GM23248 (cell line): ENCODE measurements around the gene UVRAG. TPM values are rescaled to one million over a fixed set of nuclear protein-coding genes. Genes with fewer than 3 reads are reported as not detected.
A peak's percentile ranks its signal among the peaks of the same experiment; 100 is the strongest.

Experiments used
- DNase-seq: peaks from one replicate; pipeline ENCODE4 v3.0.0-alpha.2; 2015
- H2AFZ ChIP-seq: fragments of 200-600 bp; sonication (generic); 2 replicates; pipeline ENCODE4 v1.6.1; 2016; ENCODE audit warnings: antibody characterized with exemption
- H3F3A ChIP-seq: fragments of 200-600 bp; sonication (generic); 2 replicates; pipeline ENCODE4 v1.6.1; 2016; ENCODE audit warnings: mild to moderate bottlenecking, antibody characterized with exemption, mixed run types; ENCODE audit not compliant: insufficient read depth
- H3K27ac ChIP-seq: fragments of 200-600 bp; sonication (generic); 2 replicates; pipeline ENCODE4 v1.5.1; 2016; ENCODE audit warnings: mild to moderate bottlenecking
- H3K27me3 ChIP-seq: fragments of 200-600 bp; sonication (generic); replicated peaks from 2 replicates; pipeline ENCODE4 v1.6.1; 2016; ENCODE audit warnings: mild to moderate bottlenecking; ENCODE audit not compliant: insufficient read depth
- H3K36me3 ChIP-seq: fragments of 200-600 bp; sonication (generic); 2 replicates; pipeline ENCODE4 v1.6.1; 2016; ENCODE audit warnings: low read depth, mild to moderate bottlenecking
- H3K4me1 ChIP-seq: fragments of 200-600 bp; sonication (generic); 2 replicates; pipeline ENCODE4 v1.6.1; 2016; ENCODE audit warnings: mild to moderate bottlenecking; ENCODE audit not compliant: insufficient read depth
- H3K4me2 ChIP-seq: fragments of 200-600 bp; sonication (generic); one replicate; pipeline ENCODE4 v1.6.1; 2016; ENCODE audit warnings: mild to moderate bottlenecking; ENCODE audit not compliant: unreplicated experiment
- H3K4me3 ChIP-seq: fragments of 200-600 bp; sonication (generic); 2 replicates; pipeline ENCODE4 v1.5.1; 2016; ENCODE audit warnings: mild to moderate bottlenecking
- H3K79me2 ChIP-seq: fragments of 200-600 bp; sonication (generic); 2 replicates; pipeline ENCODE4 v1.6.1; 2016; ENCODE audit warnings: mild to moderate bottlenecking; ENCODE audit not compliant: insufficient read depth
- H3K9ac ChIP-seq: fragments of 200-600 bp; sonication (generic); 2 replicates; pipeline ENCODE4 v1.6.1; 2016; ENCODE audit warnings: mild to moderate bottlenecking
- H3K9me2 ChIP-seq: fragments of 200-600 bp; sonication (generic); 2 replicates; pipeline ENCODE4 v1.6.1; 2016; ENCODE audit warnings: mixed run types, mild to moderate bottlenecking, moderate library complexity; ENCODE audit not compliant: insufficient read depth
- H3K9me3 ChIP-seq: fragments of 200-600 bp; sonication (generic); one replicate; pipeline ENCODE4 v1.6.1; 2017; ENCODE audit warnings: low read depth
- H4K20me1 ChIP-seq: fragments of 200-600 bp; sonication (generic); 2 replicates; pipeline ENCODE4 v1.6.0; 2016; ENCODE audit not compliant: insufficient read depth
- EZH2 ChIP-seq: fragments of 200-600 bp; sonication (generic); IDR thresholded peaks from 2 replicates; pipeline ENCODE4 v1.6.1; 2018; ENCODE audit warnings: antibody characterized with exemption, mild to moderate bottlenecking; ENCODE audit not compliant: insufficient read depth, poor library complexity, severe bottlenecking
- EZH2phosphoT487 ChIP-seq: fragments of 200-600 bp; sonication (generic); IDR thresholded peaks from 2 replicates; pipeline ENCODE4 v1.6.1; 2018; ENCODE audit warnings: antibody characterized with exemption, moderate library complexity, mild to moderate bottlenecking, low read depth; ENCODE audit not compliant: insufficient read depth
- WGBS, 2 experiments: methylation state at CpG; one replicate each; pipeline ENCODE4 v1.1.6; 2015 to 2017; ENCODE audit warnings: low lambda C conversion rate in 2 of 2, low coverage in 1 of 2; ENCODE audit errors: missing lambda C conversion rate in 2 of 2; 5-methylcytosine and 5-hydroxymethylcytosine counted together
- in situ Hi-C: fragments of 300-500 bp; cut with MboI; formaldehyde crosslinking; loops from 2 replicates; pipeline ENCODE4 v1.15.0; 2020
- polyA plus RNA-seq: library from polyadenylated mRNA; unstranded; fragments of >200 nt; fragmentation: Nextera tagmentation; extraction: Ambion mirVana; gene quantifications from 2 replicates; pipeline ENCODE4 v1.2.1, GENCODE V29; 2016
- total RNA-seq: library from RNA; depleted of rRNA; stranded (reverse); fragments of >200 nt; shearing (Covaris generic); gene quantifications from 2 replicates; pipeline ENCODE4 v1.2.3, GENCODE V29; 2014; rRNA removed

The UVRAG gene
- 9.9 and 46.3 TPM in 2 replicates for total RNA-seq
- polyA plus RNA-seq, result 11.0 TPM in 2 replicates

DNA sequence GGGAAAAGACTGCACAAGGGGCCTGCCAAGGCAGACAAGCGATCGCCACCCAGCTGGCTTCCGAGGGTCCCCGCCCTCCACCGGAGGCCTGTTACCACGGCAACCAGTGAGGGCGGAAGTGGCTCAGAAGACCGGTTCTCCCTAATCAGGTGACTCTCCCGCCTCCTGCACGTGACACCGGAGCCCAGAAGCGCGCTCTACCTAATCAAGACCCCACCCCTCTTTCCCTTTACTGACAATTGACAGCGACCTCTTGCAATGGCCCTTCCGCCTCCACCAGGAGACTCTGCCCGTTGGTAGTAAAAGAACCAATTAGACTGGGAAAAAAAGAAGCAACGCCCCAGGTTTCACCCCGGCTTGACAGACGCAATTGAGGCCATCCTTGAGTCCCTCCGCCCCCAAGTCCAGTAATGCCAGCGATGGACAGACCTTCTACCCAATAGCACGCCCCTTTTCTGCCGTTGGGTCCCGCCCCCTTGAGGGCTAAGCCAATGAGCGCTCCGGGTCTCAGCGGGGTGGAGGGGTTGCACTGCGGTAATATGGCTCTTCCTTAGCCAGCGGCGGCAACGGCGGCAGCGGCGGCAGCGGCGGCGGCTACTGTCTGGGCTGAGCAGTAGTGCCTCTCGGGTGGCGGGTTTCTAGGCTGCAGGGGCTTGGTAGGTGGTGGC lies at the start of gene UVRAG:
Gene UVRAG (plus strand): TSS at position 534 of the 668 bp plus-strand sequence. CDS start 198 bp downstream, outside the sequence.
- Histone ChIP-seq H3K27ac (peak within 1 kb of the TSS; percentile 67), H3K4me3 (peak within 1 kb of the TSS; percentile 93), H3K9me2 (no peaks in the 10 kb centered on the region), H3K9me3 (no peaks in the 10 kb centered on the region), H4K20me1 (no peaks in the 10 kb centered on the region), H3K79me2 (peaks cover 45% of the 10 kb centered on the region), H3K4me2 (peak within 1 kb of the TSS; percentile 97), H2AFZ (peak within 1 kb of the TSS; percentile 84), H3F3A (0 out of 2 replicates have a peak, but pooled peaks cover 10% of the 10 kb centered on the region), H3K4me1 (peaks cover 20% of the 10 kb centered on the region), H3K9ac (peak within 1 kb of the TSS; percentile 90), H3K27me3 (no peaks in the 10 kb centered on the region), H3K36me3 (no peaks in the 10 kb centered on the region)
- 0 to 1% methylated on average over 35 to 39 of the region's 39 CpGs for WGBS, 2 experiments
- TF ChIP-seq EZH2phosphoT487, result no peak
- in situ Hi-C loops, result no loop called here
- DNase-seq, result peak; percentile 99

DNA sequence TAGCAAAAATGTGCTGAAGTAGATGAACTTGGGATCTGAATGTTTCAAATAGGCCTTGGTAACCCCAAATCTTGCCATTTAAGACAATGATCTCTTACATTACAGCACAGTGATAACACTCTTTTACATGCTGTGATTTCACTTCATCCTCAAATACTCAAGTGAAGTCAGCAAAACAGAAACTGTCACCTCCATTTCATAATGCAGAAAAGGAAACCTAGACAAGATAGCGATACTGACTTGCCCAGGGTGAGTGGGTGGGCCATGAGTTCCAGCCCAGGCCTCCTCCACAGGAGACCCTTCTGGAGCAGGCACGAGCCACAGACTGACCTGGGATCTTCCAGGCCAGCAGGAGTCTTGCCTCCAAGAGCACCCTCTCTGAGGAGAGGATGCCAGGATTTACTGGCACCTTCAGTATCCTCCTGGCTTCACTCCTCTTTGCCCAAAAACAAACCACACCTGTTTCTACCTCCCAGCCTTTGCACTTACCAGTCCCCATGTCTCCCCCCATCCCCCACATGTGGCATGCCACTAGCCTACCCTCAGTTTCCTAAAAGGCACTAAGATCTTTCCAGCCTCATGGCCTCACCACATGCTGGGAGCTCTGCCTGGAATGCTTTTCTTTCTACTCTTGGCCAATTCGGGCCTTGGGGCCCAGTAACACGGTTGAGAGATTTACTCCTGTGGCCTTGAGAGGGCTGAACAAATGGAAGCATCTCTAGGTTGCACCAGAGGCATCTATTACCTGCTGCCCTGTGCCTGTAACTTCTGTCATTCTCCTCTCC lies 48.4 kb upstream of the UVRAG start:
- Histone ChIP-seq H3K27ac (no peak overlapping the region), H3K4me3 (no peak overlapping the region), H3K4me1 (peaks cover 23% of the 10 kb centered on the region), H3K9ac (no peak overlapping the region), H3K9me2 (no peaks in the 10 kb centered on the region), H3K4me2 (no peak overlapping the region), H3K79me2 (no peaks in the 10 kb centered on the region), H3F3A (peaks cover 21% of the 10 kb centered on the region), H3K36me3 (no peaks in the 10 kb centered on the region), H4K20me1 (no peaks in the 10 kb centered on the region), H3K9me3 (no peaks in the 10 kb centered on the region), H3K27me3 (no peaks in the 10 kb centered on the region), H2AFZ (no peak overlapping the region)
- WGBS, 2 experiments, result 72 to 74% methylated on average over 4 of the region's 4 CpGs
- DNase-seq, result no peak
- in situ Hi-C loops, result no loop called here
- TF ChIP-seq EZH2phosphoT487, result no peak
- TF ChIP-seq EZH2, result no peak

DNA sequence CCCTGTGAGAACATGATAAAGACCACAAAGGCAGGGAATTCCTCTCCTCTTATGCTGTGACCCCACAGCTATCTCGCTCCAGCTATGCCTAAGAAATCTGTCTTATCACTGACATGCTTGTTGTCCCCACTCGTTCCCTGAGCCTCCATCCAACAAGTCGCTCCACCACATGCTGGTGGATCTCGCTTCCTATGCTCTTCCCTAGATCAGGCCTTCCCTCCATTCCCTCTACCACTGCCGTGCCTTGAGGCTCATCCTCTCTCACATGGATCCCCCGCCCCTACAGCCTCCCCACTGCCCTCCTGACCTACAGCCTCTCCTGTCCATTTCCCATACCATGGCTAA lies 47.8 kb upstream of the UVRAG start:
- H3K27me3 ChIP-seq, result no peaks in the 10 kb centered on the region
- H3K9me3 ChIP-seq, result no peaks in the 10 kb centered on the region
- H3K36me3 ChIP-seq, result no peaks in the 10 kb centered on the region
- H3K27ac ChIP-seq, result no peak overlapping the region
- in situ Hi-C loops, result no loop called here
- H3K9me2 ChIP-seq, result no peaks in the 10 kb centered on the region
- no peaks in the 10 kb centered on the region for H3K79me2 ChIP-seq
- H3F3A ChIP-seq, result peaks cover 16% of the 10 kb centered on the region
- no peak overlapping the region for H3K4me2 ChIP-seq
- H2AFZ ChIP-seq, result no peak overlapping the region
- no peak overlapping the region for H3K4me3 ChIP-seq
- no peak overlapping the region for H3K9ac ChIP-seq
- peaks cover 25% of the 10 kb centered on the region for H3K4me1 ChIP-seq
- 92 to 94% methylated on average over 6 of the region's 6 CpGs for WGBS, 2 experiments
- no peak for TF ChIP-seq EZH2
- no peak for TF ChIP-seq EZH2phosphoT487
- no peaks in the 10 kb centered on the region for H4K20me1 ChIP-seq
- DNase-seq, result no peak

DNA sequence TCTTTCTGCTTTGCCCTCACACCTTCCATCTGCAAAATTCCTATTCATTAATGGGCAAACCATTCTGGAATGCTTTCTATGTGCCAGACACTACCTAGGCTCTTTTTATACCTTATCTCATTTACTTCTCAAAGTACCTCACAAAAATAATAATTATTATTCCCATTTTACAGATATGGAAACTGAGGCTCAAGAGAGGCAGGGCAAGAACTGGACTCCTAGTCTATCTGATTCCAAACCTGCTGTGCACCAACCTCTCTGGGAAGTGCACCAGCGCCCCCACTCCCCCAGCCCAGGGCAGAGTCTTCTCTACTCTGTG lies 47.3 kb upstream of the UVRAG start:
- Histone ChIP-seq H3K27me3 (no peaks in the 10 kb centered on the region), H3K9me3 (no peaks in the 10 kb centered on the region), H3K27ac (no peak overlapping the region), H3F3A (peaks cover 16% of the 10 kb centered on the region), H3K4me2 (peak overlapping the region; percentile 82), H3K9ac (peak overlapping the region; percentile 79), H3K4me1 (peaks cover 19% of the 10 kb centered on the region), H3K79me2 (no peaks in the 10 kb centered on the region), H3K4me3 (peak overlapping the region; percentile 72), H3K9me2 (no peaks in the 10 kb centered on the region), H4K20me1 (no peaks in the 10 kb centered on the region), H3K36me3 (no peaks in the 10 kb centered on the region), H2AFZ (peak overlapping the region; percentile 75)
- DNase-seq, result no peak
- no peak for TF ChIP-seq EZH2
- no peak for TF ChIP-seq EZH2phosphoT487
- in situ Hi-C loops, result no loop called here
- WGBS, 2 experiments, result 78 to 85% methylated on average over 1 of the region's 1 CpG
